Stimulated activated CD4-positive, alpha-beta T cell treated with anti-CD3 and anti-CD28 coated beads, Interleukin-1b, Interleukin-23, amount 100 ng/mL, for 48 hours (primary cell): ENCODE measurements around the gene SSMEM1.
A peak's percentile ranks its signal among the peaks of the same experiment; 100 is the strongest.
"Not testable (repeated sequence)": the region's sequence is repeated elsewhere in the genome, so short reads cannot be mapped to it uniquely, and the experiment has no call there.

Source experiments
- DNase-seq: peaks from one replicate; pipeline ENCODE4 v3.0.0-alpha.2; 2020

SSMEM1 gene, protein sequence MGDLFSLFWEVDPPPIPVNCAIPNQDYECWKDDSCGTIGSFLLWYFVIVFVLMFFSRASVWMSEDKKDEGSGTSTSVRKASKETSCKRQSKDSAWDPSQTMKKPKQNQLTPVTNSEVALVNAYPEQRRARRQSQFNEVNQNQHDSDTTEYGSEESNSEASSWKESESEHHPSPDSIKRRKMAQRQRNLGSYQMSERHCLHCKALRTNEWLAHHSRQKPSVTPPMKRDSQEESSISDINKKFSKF

DNA sequence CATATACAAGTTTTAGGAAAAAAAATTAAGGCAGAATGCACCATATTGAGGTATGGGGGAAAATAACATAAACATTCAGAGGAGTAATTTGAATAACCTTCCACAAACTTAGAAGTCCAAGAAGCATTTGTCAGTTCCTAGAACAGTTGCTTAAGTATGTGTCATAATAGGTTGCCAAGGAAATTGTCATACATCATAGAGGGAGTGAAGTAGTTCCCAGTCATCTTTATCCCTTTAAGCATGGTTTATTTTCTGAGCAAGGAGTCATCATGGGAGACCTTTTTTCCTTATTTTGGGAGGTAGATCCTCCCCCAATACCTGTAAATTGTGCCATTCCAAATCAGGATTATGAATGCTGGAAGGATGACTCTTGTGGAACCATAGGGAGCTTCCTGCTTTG is at the start of gene SSMEM1:
Gene SSMEM1 (plus strand): TSS at position 219 of the 400 bp plus-strand sequence. CDS start 51 bp downstream, at position 270.
- no peak for DNase-seq

DNA sequence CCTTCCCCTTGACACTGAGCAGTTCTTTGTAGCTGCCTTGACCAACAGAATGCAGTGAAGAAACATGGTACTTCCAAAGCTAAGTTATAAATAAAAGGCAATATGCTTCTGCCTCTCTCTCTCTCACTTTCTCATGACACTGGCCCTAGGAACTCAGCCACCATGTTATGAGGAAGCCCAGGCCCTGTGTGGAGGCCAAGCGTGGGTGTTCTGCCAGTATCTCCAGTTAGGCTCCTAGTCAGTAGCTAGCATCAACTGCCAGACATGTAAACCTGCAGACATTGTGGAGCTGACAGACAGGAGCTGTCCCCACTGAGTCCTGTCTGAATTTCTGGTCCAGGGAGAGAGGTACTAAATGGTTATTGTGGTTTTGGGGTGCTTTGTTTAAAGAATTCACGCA is 47.6 kb upstream of the SSMEM1 start:
- DNase-seq: no peak

GRCh38 chr7:130160455-130160854 is 47.2 kb upstream of the SSMEM1 start:
- no peak for DNase-seq

GRCh38 chr7:130162196-130162595 is 45.5 kb upstream of the SSMEM1 start:
- no peak for DNase-seq

DNA sequence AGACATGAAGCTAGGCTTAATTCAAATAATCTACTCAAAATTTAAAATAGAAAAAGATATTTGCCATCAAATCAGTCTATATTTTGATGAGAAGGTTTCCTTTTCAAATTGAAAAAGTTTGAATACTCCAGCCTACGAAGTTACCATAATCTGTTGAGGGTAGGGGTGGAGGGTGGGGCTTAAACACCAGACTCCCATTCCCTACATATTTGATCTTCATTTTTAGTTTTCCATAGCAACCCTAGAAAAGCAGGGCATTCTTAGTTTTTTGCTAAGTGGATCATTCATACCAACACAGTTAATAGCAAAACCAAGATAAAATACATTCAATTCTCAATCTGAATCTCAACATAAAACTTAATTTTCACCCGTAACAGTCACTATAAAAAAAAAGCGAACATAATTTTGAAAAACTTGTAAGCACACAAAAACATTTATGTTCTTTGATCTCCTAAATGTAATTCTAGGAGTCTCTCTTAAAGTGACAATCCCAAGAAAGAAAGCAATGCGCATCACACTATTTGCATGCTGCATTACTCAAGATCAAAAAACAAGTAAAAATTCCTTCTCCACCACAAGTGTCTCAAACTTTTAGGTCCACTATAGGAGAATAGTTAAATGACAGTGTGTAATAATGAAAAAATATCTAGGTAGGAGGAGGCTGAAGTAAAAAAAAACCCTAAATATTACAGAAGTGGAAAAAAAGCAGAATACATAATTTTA is 33.3 kb upstream of the SSMEM1 start:
- DNase-seq: no peak

DNA sequence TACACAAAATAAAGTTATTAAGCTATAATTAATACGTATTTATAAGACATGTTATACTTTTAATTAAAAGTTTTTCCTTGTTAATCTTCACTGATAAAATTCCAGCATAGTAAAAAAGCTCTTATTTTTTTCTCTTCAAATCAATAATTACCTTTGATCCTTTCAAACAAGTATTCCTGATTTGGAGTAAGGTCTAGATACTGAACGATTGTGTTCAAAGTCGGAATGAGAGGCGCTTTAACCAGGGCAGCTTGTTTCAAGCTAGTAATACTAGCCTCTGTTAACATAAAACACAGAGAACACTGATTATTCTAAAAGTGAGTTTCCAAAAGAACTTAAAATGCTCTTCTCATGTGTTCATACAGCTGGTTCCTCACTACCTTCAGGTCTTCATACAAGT is 29.4 kb upstream of the SSMEM1 start:
- no peak for DNase-seq

- no peak for DNase-seq
These were observed 28.0 kb upstream of the SSMEM1 start for GRCh38 chr7:130179631-130180030.

DNA sequence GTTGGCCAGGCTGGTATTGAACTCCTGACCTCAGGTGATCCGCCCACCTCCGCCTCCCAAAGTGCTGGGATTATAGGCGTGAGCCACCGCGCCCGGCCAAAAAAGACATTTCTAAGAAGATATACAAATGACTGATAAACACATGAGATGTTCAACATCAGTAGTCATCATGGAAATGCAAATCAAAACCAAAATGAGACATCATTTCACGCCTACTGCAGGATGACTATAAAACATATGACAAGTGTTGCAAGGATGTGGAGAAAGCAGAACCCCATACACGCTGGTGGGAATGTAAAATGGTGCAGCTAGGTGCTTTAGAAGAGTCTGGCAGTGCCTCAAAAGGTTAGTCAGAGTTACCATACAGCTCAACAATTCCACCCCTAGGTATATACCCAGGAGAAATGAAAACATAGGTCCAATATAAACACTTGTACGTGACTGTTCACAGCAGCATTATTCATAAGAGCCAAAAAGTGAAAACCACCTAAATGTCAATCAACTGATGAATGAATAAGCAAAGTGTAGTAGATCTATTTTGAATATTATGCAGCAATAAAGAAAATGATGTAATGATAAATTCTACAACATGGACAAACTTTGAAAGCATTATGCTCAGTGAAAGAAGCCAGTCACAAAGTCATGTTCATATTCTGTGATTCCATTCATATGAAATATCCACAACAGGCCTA is 26.9 kb upstream of the SSMEM1 start:
- peak; percentile 79 for DNase-seq

GRCh38 chr7:130181263-130181605 is 26.4 kb upstream of the SSMEM1 start:
- no peak for DNase-seq

DNA sequence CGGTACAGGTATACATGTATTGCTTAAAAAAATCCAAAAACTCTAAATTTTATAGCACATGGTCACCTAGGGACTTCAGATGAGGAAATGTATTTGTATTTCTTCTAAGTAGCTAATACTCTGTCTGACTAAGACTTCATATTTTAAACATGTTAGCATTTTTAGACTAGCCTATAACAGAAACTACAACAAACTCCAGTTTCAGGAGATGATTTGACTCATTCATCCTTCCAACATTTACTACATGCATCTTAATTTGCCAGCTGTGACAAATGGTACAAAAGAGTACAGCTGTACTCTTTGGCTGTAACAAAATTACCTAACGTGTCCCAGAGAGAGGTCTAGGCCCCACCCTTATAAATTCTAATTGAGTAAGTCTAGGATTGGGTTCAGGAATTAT is 24.7 kb upstream of the SSMEM1 start:
- no peak for DNase-seq

GRCh38 chr7:130184349-130184748 is 23.3 kb upstream of the SSMEM1 start:
- DNase-seq: not testable (repeated sequence)

- DNase-seq: no peak
These were observed 20.3 kb upstream of the SSMEM1 start for GRCh38 chr7:130187360-130187759.

- no peak for DNase-seq
These were observed 18.3 kb upstream of the SSMEM1 start for GRCh38 chr7:130189343-130189742.

GRCh38 chr7:130191791-130192190 is 15.9 kb upstream of the SSMEM1 start:
- DNase-seq: no peak

- DNase-seq: no peak
These were observed 12.3 kb upstream of the SSMEM1 start for GRCh38 chr7:130195396-130195795.

- DNase-seq: no peak
These were observed 11.2 kb upstream of the SSMEM1 start for GRCh38 chr7:130196476-130196875.

GRCh38 chr7:130197094-130197493 is 10.6 kb upstream of the SSMEM1 start:
- DNase-seq: no peak

DNA sequence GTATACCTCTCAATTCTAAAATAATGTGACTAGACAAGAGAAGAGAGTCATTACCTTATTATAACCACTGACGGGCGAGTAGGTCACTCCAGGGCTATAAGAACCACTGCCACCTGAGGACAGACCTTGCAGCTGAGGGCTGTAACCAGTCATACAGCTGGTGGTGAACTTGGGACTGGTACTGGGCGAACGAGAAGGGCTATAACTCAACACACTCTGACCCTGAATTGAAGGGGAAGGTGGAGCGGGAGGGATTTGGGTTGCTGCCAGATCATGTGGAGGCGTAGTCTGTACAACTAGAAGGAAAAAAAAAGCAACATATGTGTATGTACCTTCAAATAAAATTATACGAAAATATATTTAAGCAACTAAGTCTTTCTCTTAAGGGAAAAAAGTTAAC is 5.9 kb upstream of the SSMEM1 start:
- DNase-seq: no peak

GRCh38 chr7:130205084-130205947 is 2.3 kb upstream of the SSMEM1 start, which contains the start of gene TMEM209:
Gene TMEM209 (minus strand): TSS chr7:130205406. CDS start chr7:130205375, 31 bp downstream.
- DNase-seq: peak; percentile 96

DNA sequence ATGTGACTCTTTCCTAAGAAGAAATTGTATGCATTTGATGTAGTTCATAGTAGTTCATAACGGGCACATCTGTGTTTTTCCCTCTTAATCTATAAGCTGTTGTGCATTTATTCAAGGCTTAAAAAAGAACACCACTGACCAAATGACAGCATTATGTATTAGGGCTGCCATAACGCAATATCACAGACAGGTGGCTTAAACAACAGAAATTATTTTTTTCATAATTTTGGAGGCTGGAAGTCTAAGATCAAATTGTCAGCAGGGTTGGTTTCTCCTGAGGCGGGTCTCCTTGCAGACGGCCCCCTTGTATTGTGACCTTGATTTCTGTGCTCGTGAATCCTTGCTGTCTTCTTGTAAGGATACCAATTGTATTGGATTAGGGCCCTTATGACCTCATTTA is 627 bp upstream of the SSMEM1 start:
- DNase-seq: no peak

- DNase-seq: no peak
These were observed 856 bp downstream of the SSMEM1 start for GRCh38 chr7:130208516-130208915.

GRCh38 chr7:130210181-130210935 is 2.7 kb downstream of the SSMEM1 start:
- DNase-seq: no peak
